ENCODE measurements around the gene SP2. TPM values are rescaled to one million over a fixed set of nuclear protein-coding genes. Genes with fewer than 3 reads are reported as not detected.

The SP2 gene
- total RNA-seq, 1 donor from 2014 or later: 16.9 TPM

GRCh38 chr17:47872019-47872650 lies 23.9 kb upstream of the SP2 start:
- Mint-ChIP-seq H3K27ac (no peak overlapping the region), H3K9me3 (no peaks in the 10 kb centered on the region), H3K36me3 (no peaks in the 10 kb centered on the region), H3K4me3 (no peak overlapping the region), H3K4me1 (ENCODE audit: unreplicated experiment) (peaks cover 8% of the 10 kb centered on the region), H3K27me3 (peaks cover 79% of the 10 kb centered on the region)
- TF ChIP-seq CTCF (conservative IDR thresholded peaks at IDR 0.05): no peak
- no peak for DNase-seq (ENCODE audit: extremely low spot score, unreplicated experiment)

GRCh38 chr17:47872651-47873161 lies 23.3 kb upstream of the SP2 start:
- H3K9me3 Mint-ChIP-seq: no peaks in the 10 kb centered on the region
- DNase-seq (ENCODE audit: extremely low spot score, unreplicated experiment): no peak
- TF ChIP-seq CTCF (conservative IDR thresholded peaks at IDR 0.05): no peak
- no peak overlapping the region for H3K4me3 Mint-ChIP-seq
- peaks cover 12% of the 10 kb centered on the region for H3K4me1 Mint-ChIP-seq (ENCODE audit: unreplicated experiment)
- H3K27ac Mint-ChIP-seq: no peak overlapping the region
- H3K27me3 Mint-ChIP-seq: peaks cover 80% of the 10 kb centered on the region
- no peaks in the 10 kb centered on the region for H3K36me3 Mint-ChIP-seq

- Mint-ChIP-seq H3K9me3 (no peaks in the 10 kb centered on the region), H3K4me1 (ENCODE audit: unreplicated experiment) (peaks cover 14% of the 10 kb centered on the region), H3K4me3 (no peak overlapping the region), H3K36me3 (no peaks in the 10 kb centered on the region), H3K27ac (no peak overlapping the region), H3K27me3 (peaks cover 80% of the 10 kb centered on the region)
- no peak for TF ChIP-seq CTCF (conservative IDR thresholded peaks at IDR 0.05)
- DNase-seq (ENCODE audit: extremely low spot score, unreplicated experiment): no peak
Observed at GRCh38 chr17:47873200-47874090, 22.6 kb upstream of the SP2 start.

GRCh38 chr17:47875011-47875985 lies 20.7 kb upstream of the SP2 start:
- no peak overlapping the region for H3K27ac Mint-ChIP-seq
- TF ChIP-seq CTCF (conservative IDR thresholded peaks at IDR 0.05): no peak
- no peak overlapping the region for H3K4me3 Mint-ChIP-seq
- peaks cover 13% of the 10 kb centered on the region for H3K4me1 Mint-ChIP-seq (ENCODE audit: unreplicated experiment)
- H3K9me3 Mint-ChIP-seq: no peaks in the 10 kb centered on the region
- DNase-seq (ENCODE audit: extremely low spot score, unreplicated experiment): no peak
- no peaks in the 10 kb centered on the region for H3K36me3 Mint-ChIP-seq
- peaks cover 78% of the 10 kb centered on the region for H3K27me3 Mint-ChIP-seq

GRCh38 chr17:47877368-47878034 lies 18.5 kb upstream of the SP2 start:
- peaks cover 69% of the 10 kb centered on the region for H3K27me3 Mint-ChIP-seq
- DNase-seq (ENCODE audit: extremely low spot score, unreplicated experiment): no peak
- TF ChIP-seq CTCF (conservative IDR thresholded peaks at IDR 0.05): no peak
- no peak overlapping the region for H3K4me3 Mint-ChIP-seq
- no peaks in the 10 kb centered on the region for H3K9me3 Mint-ChIP-seq
- no peaks in the 10 kb centered on the region for H3K36me3 Mint-ChIP-seq
- H3K4me1 Mint-ChIP-seq (ENCODE audit: unreplicated experiment): peaks cover 12% of the 10 kb centered on the region
- no peak overlapping the region for H3K27ac Mint-ChIP-seq

All from type B pancreatic cell (in vitro differentiated cells).